HG03135 (cell line): ENCODE measurements around the gene ZFP69B.
"Not testable (repeated sequence)": the region's sequence is repeated elsewhere in the genome, so short reads cannot be mapped to it uniquely, and the experiment has no call there.

Experiments used
- ATAC-seq: cut with Tn5 transposase; IDR thresholded peaks from one replicate; pipeline ENCODE4 v1.9.1; 2021; ENCODE audit warnings: mild to moderate bottlenecking, moderate library complexity; ENCODE audit not compliant: unreplicated experiment

ZFP69B gene

DNA sequence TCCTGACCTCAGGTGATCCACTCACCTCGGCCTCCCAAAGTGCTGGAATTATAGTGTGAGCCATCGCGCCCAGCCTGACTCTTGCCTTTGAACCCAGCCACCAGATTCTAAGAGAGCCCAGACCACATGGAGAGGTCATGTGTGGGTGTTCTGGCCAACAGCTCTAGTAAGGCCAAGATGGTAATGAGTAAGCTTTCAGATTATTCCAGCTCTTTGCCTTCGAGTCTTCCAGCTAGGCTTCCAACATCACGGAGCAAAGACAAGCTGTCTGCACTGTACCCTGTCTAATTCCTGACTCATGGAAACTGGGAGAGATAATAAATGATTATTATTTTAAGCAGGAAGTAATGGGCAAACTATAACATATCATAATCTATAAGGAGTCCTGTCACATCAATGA, 14.8 kb upstream of the ZFP69B start:
- ATAC-seq = no peak

DNA sequence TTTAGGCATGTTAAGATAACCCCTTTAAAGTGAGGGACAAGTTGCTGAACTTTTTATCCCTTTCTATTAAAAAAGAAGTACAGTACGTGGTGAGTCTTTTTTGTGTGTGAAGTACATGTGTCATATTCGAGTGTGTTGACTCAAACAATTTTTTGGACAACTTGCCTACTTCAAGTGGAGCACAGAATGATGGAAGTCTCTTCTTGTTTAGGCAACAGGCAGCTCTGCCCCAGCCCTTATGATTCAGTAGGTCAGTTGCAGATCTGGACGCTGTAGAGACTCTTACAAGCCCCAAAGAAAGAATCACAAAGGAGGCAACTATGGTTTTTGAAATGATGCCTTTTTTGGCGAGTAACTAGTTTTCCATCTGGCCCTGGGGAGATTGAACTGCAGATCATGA, 14.4 kb upstream of the ZFP69B start:
- ATAC-seq = no peak

DNA sequence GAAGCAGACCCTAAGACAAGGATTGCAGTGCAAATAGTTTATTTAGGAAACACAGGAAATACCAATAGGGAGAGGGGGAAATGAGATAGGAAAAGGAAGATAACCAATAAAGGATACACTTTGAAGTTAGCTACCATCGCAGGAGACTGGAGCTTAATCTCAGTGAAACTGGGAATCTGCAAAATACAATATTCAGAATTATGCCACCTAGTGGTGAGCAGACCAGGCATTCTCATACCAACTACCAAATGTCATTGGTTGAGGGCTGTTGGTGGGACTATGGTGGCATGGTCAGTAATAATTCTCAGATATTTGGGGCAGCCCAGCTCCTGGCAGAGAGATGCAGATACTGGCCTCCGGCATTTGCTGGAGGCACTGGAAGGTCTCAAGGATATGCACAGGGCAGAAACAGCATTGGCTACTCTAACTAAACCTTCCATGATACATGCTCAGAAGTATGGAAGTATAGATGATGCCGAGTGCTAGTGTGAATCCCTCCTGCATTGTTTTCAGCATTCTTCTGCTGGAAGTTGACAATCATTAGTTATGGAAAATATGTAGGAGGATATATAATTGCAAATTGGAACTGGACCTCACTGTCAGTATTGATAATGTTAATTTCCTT, 11.8 kb upstream of the ZFP69B start:
- ATAC-seq = no peak

DNA sequence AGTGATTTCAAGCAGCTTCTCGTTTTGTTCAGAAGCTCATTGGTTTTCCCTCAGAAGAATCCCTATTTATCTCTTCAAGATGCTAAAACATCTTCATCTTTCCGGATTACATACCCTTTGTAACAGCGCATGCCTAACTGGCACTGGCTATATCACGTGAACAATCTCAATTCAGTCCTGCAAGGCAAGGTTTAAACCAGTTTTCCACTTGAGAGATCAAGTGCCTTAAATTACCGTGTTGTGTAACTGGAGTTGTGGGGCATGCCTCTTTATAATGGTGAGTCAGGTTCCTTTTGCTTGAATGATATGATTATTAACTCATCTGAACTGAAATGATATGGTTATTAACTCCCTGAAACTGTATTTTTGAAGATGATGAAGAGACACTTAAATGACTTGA, 11.0 kb upstream of the ZFP69B start:
- no peak for ATAC-seq

DNA sequence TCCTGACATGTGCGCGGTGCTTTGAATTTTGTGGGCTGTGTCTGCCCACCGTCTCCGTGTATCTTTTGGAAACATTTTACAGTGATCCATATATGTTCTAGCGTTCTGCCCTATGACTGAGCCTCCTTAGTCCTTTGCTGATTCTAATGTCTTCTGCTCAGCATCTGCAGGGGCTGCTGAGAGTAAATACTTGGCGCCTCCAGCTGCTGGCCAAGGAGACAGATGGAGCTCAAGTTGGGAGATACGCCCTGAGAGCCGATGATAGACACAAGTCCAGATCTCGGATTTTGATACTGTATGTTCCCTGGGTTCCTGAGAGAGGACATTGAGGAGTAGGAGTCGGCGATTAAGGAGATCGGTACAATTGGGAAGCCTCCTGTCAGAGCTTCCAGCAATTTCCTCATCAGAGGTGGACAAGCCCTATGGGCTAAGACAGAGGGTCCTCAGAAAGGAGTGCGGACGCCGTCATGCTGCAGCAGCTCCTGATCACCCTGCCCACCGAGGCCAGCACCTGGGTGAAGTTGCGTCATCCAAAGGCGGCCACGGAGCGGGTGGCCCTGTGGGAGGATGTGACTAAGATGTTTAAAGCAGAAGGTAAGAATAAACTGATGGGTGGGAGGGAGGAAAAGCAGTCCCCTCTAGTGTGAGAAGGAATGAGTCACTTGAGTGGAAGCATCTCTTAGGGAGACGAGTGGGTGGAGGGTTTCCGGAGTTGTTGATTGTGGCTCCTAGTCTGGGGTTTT, 390 bp downstream of the ZFP69B start:
- peak; percentile 22 for ATAC-seq

DNA sequence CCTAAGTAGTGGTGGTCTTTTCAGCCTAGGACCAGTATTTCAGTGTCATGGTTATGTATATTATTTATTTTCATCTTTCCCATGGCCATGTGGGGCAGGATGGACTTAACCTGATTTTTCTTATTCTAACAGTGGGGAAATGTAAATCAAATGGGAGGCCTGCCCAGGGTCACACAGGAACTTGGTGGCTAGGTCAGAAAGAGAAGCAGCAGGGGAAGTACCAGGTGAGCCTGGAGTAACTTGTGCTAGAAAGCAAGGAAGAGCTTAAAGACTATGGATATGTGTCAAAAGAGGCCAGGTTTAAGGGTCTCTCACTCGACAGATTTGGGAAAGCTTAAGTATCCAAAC, 936 bp downstream of the ZFP69B start:
- no peak for ATAC-seq

DNA sequence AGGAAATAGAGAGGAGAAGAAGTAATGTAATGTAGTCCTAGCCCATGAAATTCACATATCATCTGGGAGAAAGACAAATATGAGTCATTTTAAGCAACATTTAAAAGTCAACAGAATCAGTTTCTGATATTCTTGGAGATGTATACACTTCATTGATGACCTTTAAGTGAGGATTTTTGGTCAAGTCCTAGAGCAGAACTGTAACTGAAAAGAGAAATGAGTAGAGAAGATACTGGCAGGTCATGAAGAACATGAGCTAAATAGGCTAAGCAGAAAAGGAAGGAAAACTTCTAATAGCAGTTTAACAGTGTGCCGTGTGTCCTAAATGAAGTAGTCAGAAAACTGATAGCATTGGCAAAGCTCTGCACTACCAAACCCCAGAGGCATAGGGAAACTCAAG, 4.6 kb downstream of the ZFP69B start:
- ATAC-seq = no peak

DNA sequence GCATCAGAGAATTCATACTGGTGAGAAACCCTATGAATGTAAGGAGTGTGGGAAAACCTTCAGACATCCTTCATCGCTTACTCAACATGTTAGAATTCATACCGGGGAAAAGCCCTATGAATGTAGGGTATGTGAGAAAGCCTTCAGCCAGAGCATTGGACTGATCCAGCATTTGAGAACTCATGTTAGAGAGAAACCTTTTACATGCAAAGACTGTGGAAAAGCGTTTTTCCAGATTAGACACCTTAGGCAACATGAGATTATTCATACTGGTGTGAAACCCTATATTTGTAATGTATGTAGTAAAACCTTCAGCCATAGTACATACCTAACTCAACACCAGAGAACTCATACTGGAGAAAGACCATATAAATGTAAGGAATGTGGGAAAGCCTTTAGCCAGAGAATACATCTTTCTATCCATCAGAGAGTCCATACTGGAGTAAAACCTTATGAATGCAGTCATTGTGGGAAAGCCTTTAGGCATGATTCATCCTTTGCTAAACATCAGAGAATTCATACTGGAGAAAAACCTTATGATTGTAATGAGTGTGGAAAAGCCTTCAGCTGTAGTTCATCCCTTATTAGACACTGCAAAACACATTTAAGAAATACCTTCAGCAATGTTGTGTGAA, 12.8 kb downstream of the ZFP69B start:
- ATAC-seq = no peak

DNA sequence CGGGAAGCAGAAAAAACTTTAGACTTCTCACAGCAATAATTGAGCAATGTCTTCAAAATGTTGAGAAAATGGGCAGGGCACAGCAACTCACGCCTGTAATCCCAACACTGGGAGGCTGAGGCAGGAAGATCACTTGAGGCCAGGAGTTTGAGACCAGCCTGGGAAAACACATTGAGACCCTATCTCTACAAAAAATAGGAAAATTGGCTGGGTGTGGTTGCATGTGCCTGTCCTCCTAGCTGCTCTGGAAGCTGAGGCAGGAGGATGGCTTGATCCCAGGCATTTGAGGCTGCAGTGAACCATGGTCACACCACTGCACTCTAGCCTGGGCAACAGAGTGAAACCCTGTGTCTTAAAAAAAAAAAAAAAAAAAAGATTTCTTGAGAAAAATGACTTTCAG, 19.1 kb downstream of the ZFP69B start:
- ATAC-seq = no peak

DNA sequence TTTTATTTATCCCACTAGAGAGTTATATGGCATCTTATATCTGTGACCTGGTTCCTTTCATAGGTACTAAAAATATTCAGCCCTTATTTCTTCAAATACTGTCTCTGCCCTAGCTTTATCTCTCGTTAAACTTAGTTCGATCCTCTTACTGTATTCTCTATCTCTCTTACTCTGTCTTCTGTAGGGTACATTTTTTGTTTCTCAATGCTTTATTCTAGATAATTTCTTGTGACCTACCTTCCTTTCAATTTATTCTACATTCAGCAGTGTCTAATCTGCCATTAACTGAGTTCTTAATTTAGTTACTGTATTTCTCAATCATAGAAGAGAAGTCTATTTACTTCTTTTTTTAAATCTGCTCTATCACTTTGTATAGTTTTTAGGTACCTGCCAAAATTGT, 25.0 kb downstream of the ZFP69B start:
- no peak for ATAC-seq

DNA sequence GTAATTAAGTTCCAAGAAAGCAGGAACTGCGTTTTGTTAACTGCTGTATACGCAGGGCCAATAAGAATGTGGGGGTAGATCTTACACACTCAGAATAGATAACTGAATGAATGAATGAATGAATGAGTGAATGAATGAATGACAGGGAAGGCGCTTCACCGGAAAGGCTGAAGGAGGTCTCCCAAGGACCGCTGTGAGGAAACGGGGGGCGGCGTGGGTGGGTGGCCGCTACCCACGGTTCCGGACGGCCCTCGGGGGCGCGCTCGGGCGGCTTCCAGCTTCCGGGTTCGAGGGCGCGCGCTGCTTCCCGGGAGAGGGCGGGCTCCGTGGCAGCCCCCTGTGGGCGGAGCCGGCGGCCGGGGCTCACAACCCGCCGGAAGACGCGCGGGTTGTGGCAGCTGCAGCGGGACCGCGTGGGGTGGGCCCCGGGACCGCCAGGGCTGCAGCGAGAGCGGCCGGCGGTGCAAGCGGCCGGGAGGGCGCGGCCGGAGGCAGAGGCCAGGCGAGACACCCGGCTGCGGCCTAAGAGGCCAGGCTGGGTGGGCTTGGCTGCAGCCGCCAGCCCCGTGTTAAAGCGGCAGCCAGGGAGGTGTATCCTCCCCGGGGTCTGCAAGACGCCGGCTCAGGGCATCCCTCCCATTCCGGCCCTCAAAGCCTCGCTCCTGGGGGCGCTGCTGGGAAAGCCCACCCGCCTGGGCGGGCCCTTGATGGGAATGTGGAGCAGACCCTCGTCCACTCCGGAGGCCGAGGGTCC, 26.8 kb downstream of the ZFP69B start, which contains the start of gene ZFP69:
TSS of gene ZFP69 (plus strand) at position 367 of the 754 bp plus-strand sequence. CDS start 2,072 bp downstream, outside the sequence.
- peak; percentile 68 for ATAC-seq

DNA sequence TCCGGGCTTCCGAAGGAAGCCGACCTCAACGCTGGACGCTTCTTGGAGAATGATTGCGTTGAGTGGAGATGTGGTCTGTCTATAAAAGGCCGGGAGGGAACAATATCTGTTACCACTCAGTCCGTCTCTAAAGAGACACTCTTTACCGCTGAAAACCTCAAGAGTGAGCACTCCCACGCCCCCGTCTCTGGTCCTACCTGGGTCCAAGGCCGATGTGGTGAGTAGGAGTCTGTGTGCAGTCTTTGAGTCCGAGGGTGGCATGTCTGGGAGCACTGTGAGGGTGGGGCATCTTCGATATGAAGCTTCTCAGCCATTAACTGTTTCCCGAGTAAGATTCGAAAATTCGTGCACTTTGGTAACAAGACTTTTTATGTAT, 27.4 kb downstream of the ZFP69B start:
- peak; percentile 30 for ATAC-seq

DNA sequence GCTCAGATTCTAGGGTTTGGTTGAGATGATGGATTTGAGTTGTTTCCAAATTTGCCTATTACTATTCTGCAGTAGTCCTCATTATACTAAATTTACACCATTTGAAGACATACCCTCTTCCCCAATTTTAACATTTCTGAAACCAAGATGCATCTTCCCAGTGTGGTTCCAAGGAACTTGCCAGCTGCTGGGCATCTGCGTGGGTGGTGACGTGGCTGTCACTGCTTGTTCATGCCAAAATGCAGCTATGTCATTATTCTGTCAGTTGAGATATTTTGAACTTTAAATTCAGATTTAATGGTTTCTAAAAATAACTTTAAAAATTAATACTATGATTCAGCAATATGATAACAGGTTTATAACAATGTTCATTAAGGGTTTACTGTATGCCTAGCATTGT, 28.0 kb downstream of the ZFP69B start:
- ATAC-seq = no peak

DNA sequence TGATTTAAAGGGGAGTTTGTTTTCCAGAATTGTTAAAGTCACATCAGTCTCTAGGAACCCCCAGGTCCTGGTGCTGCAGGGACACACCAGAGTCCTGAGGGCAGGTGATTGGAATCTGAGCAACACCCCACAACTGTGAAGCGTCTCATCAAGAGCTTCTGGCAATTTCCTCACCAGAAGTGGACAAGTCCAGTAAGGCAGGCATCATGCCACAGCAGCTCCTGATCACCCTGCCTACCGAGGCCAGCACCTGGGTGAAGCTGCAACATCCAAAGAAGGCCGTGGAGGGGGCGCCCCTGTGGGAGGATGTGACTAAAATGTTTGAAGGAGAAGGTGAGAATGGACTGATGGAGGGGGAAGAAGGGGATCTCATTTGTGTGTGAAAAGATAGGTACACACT, 28.9 kb downstream of the ZFP69B start:
- ATAC-seq = no peak

DNA sequence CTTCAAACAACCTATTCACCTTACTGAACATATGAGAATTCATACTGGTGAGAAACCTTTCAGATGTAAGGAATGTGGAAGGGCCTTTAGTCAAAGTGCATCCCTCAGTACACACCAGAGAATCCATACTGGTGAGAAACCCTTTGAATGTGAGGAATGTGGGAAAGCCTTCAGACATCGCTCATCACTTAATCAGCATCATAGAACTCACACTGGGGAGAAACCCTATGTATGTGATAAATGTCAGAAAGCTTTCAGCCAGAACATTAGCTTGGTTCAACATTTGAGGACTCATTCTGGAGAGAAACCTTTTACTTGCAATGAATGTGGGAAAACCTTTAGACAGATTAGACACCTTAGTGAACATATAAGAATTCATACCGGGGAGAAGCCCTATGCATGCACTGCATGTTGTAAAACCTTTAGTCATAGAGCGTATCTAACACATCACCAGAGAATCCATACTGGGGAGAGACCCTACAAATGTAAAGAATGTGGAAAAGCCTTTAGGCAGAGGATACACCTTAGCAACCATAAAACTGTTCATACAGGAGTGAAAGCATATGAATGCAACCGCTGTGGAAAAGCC, 45.1 kb downstream of the ZFP69B start:
- ATAC-seq = no peak

DNA sequence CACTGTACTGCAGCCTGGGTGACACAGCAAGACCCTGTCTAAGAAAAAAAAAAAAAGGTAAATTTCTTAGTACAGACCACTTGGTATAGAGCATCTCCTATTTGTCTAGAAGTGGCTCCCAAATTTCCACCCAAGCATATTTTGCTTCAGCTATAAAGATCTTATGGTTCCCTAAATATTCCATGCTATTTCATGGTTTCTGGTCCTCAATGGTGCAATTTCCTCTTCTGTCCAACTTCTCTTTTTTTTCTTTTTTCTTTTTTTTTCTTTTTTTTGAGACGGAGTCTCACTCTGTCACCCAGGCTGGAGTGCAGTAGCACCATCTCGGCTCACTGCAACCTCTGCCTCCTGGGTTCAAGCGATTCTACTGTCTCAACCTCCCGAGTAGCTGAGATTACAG, 52.4 kb downstream of the ZFP69B start:
- ATAC-seq = not testable (repeated sequence)

DNA sequence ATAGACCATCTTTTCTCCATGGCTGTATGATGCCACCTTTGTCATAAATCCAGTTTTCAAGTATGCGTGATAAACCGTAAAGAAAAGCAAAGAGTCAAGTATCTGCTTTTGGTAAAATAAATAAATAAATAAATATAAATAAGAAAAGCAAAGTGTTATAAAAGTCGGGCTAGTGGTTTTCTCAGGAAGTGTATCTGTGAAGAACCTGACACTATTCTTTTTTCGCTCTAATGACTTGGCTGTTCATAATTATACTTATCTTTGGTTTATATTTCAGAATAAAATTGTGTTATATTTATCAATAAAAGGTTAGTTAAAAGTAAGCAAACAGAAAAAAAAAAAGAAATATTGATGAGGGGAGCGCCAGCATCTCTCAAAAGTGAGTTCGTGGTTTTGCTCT, 57.7 kb downstream of the ZFP69B start:
- ATAC-seq = no peak

DNA sequence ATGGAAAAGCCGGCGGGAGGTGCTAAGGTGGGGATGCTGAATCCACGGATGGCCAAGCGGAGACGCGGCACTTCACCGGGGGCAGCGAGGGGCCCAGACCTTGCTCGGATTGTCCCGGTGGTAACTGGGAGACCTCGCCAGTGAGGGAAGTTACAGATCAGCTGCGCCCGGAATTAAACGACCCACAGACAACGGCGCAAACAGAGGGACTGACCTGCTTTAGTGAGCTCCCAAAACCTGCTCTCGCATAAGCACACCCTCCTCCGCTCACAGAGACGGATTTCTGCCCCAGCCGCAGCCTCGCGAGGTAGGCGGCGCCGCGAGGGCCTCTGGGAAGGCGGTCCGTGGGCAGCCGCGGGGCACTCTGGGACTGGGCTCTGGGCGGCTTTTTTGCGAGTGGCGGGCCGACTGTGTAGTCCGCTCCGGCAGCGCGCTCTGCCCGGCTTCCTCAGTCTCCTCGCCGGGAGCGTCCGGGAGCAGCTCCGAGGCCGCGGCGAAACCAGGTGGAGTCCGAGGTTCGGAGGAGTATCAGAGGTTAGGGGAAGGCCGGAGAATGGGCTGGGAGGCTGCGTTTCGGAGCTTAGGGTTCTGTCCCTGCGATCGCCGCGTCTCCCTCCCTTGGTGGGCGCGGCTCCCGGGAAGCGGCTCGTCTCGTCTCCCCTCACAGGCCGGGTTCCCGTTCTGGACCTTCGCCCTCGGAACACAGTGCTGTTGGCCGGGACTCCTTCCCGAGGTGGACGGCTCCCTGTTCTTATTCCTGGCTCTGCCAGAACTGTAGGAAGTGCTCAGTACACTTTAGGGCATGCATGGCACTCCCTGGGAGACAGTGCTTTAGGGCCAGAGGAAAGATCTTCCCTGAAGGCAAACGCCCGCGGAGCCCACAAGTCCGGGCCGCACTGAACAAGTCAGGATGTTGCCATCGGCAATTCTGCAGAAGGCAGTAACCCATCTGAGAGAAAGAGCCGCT, 58.4 kb downstream of the ZFP69B start, which contains the start of gene EXO5:
TSS of gene EXO5 (plus strand) at position 393 of the 967 bp plus-strand sequence. CDS start 5,778 bp downstream, outside the sequence.
- ATAC-seq = peak; percentile 84
